GM12891 (cell line): ENCODE data around the gene ZER1.

Experiments
- DNase-seq: peaks from one replicate; pipeline ENCODE4 v3.0.0; 2011; ENCODE audit warnings: low spot score; ENCODE audit not compliant: insufficient read length
- FAIRE-seq: peaks from 2 replicates; lab custom pipeline; 2011; peaks lifted over from hg19 to GRCh38; lab: Jason Lieb, UNC
- PAX5 ChIP-seq: IDR thresholded peaks from 2 replicates; pipeline ENCODE4 v1.6.1; 2011; ENCODE audit warnings: low read length, moderate library complexity, mild to moderate bottlenecking; ENCODE audit not compliant: insufficient read depth, severe bottlenecking
- POLR2A ChIP-seq: IDR thresholded peaks from 2 replicates; pipeline ENCODE4 v1.6.1; 2011; ENCODE audit warnings: low read depth, low read length, control low read depth
- POLR2AphosphoS5 ChIP-seq: IDR thresholded peaks from 2 replicates; pipeline ENCODE4 v1.6.1; 2011; ENCODE audit warnings: low read depth, low read length, control low read depth
- POU2F2 ChIP-seq: IDR thresholded peaks from 2 replicates; pipeline ENCODE4 v1.6.1; 2011; ENCODE audit warnings: low read depth, mild to moderate bottlenecking, control low read depth, low read length, moderate library complexity
- SPI1 ChIP-seq: IDR thresholded peaks from 2 replicates; pipeline ENCODE4 v1.6.1; 2011; ENCODE audit warnings: low read depth, low read length, control low read depth
- TAF1 ChIP-seq: IDR thresholded peaks from 2 replicates; pipeline ENCODE4 v1.6.1; 2011; ENCODE audit warnings: low read depth, low read length, control low read depth

ZER1 gene

GRCh38 chr9:128684325-128685199, 87.2 kb downstream of the ZER1 start:
- FAIRE-seq (peak; percentile 85), DNase-seq (no peak)

GRCh38 chr9:128684065-128684324, 87.7 kb downstream of the ZER1 start:
- TF ChIP-seq POLR2AphosphoS5 (no peak), PAX5 (no peak), POLR2A (no peak), TAF1 (no peak), SPI1 (no peak), POU2F2 (no peak)
- DNase-seq (no peak), FAIRE-seq (no peak)

More at GRCh38 chr9:128684325-128685199, 87.2 kb downstream of the ZER1 start:
- TF ChIP-seq TAF1 (peak; percentile 86), POU2F2 (peak; percentile 55), POLR2A (peak; percentile 93), SPI1 (no peak), POLR2AphosphoS5 (peak; percentile 92), PAX5 (no peak)

- FAIRE-seq, result peak; percentile 66
- DNase-seq, result no peak
- TF ChIP-seq POLR2AphosphoS5, result no peak
- peak; percentile 47 for TF ChIP-seq TAF1
- TF ChIP-seq SPI1, result peak; percentile 52; the same call in 1 of the 2 replicates
- TF ChIP-seq PAX5, result no peak
- TF ChIP-seq POLR2A, result 0 out of 2 replicates have a peak, but pooled peaks have one; percentile 35
- peak; percentile 35; the same call in 1 of the 2 replicates for TF ChIP-seq POU2F2
These were observed 88.2 kb downstream of the ZER1 start for GRCh38 chr9:128683340-128684064.
